Occipital lobe (tissue), 2 donors: ENCODE results near the gene CDH3. TPM values are rescaled to one million over a fixed set of nuclear protein-coding genes. Genes with fewer than 3 reads are reported as not detected.

Experiments used
- DNase-seq: peaks from one replicate; lab custom pipeline; 2025; lab: John Stamatoyannopoulos, UW
- total RNA-seq: library from RNA; depleted of rRNA; stranded (reverse); fragments of >200 nt; gene quantifications from one replicate; pipeline ENCODE4 v1.2.3, GENCODE V29; 2014

CDH3 gene
- total RNA-seq, 1 donor from 2014 or later = 7.5 TPM

GRCh38 chr16:68651136-68651535, 6.0 kb downstream of the CDH3 start:
- DNase-seq = no peak

- no peak for DNase-seq
Measured at GRCh38 chr16:68652659-68653058, 7.5 kb downstream of the CDH3 start.

- DNase-seq = no peak
Measured at GRCh38 chr16:68655806-68656205, 10.7 kb downstream of the CDH3 start.

GRCh38 chr16:68656751-68657150, 11.6 kb downstream of the CDH3 start:
- no peak for DNase-seq

- no peak for DNase-seq
Measured at GRCh38 chr16:68658341-68658973, 13.3 kb downstream of the CDH3 start.

- DNase-seq = no peak
Measured at GRCh38 chr16:68658974-68659360, 13.9 kb downstream of the CDH3 start.

- no peak for DNase-seq
Measured at GRCh38 chr16:68659412-68660358, 14.6 kb downstream of the CDH3 start.

GRCh38 chr16:68660359-68660795, 15.3 kb downstream of the CDH3 start:
- no peak for DNase-seq

GRCh38 chr16:68662035-68662434, 16.9 kb downstream of the CDH3 start:
- DNase-seq = no peak

- DNase-seq = no peak
Measured at GRCh38 chr16:68664297-68664696, 19.2 kb downstream of the CDH3 start.

GRCh38 chr16:68665501-68665900, 20.4 kb downstream of the CDH3 start:
- no peak for DNase-seq

GRCh38 chr16:68668266-68668665, 23.2 kb downstream of the CDH3 start:
- DNase-seq = no peak

- DNase-seq = no peak
Measured at GRCh38 chr16:68676113-68676860, 31.2 kb downstream of the CDH3 start.

GRCh38 chr16:68681038-68681437, 35.9 kb downstream of the CDH3 start:
- no peak for DNase-seq

GRCh38 chr16:68685685-68686478, 40.8 kb downstream of the CDH3 start:
- no peak for DNase-seq

GRCh38 chr16:68686905-68687304, 41.8 kb downstream of the CDH3 start:
- no peak for DNase-seq

GRCh38 chr16:68689921-68690320, 44.8 kb downstream of the CDH3 start:
- no peak for DNase-seq

GRCh38 chr16:68695575-68695974, 50.5 kb downstream of the CDH3 start:
- no peak for DNase-seq

- no peak for DNase-seq
Measured at GRCh38 chr16:68696514-68696913, 51.4 kb downstream of the CDH3 start.

- DNase-seq = no peak
Measured at GRCh38 chr16:68698091-68698490, 53.0 kb downstream of the CDH3 start.

GRCh38 chr16:68700120-68700519, 55.0 kb downstream of the CDH3 start:
- no peak for DNase-seq
